ENCODE measurements around the gene FAM89A. TPM values are rescaled to one million over a fixed set of nuclear protein-coding genes. Genes with fewer than 3 reads are reported as not detected.
"Not testable (repeated sequence)": the region's sequence is repeated elsewhere in the genome, so short reads cannot be mapped to it uniquely, and the experiment has no call there.

Gene FAM89A
- total RNA-seq, 2 donors from 2014 or later = 14.3 to 35.3 TPM

- Histone ChIP-seq H3K4me3 (no peak overlapping the region), H3K27ac (no peak overlapping the region), H3K4me1 (peaks cover 34% of the 10 kb centered on the region), H3K36me3 (replicated peaks in 1 of 2; ENCODE audit: insufficient read depth in 1 of 2, low read depth in 2 of 2) (no peaks in the 10 kb centered on the region), H3K9me3 (no peaks in the 10 kb centered on the region), H3K27me3 (no peaks in the 10 kb centered on the region)
- 86% methylated on average over 1 of the region's 1 CpG for WGBS, 2 donors
- ATAC-seq (no peak), DNase-seq (no peak)
- TF ChIP-seq CTCF (IDR thresholded peaks at IDR 0.05) (no peak), POLR2A (IDR thresholded peaks at IDR 0.05) (no peak)
- intact Hi-C loops (cut with DNase I) = no loop called here
These were observed 4.3 kb downstream of the FAM89A start for GRCh38 chr1:231035799-231036198.

GRCh38 chr1:231032963-231033362 lies 7.1 kb downstream of the FAM89A start:
- ATAC-seq = no peak

GRCh38 chr1:231029841-231030240 lies 10.2 kb downstream of the FAM89A start:
- Histone ChIP-seq H3K9me3 (no peaks in the 10 kb centered on the region), H3K27ac (no peak overlapping the region), H3K4me1 (peaks cover 4% of the 10 kb centered on the region), H3K27me3 (no peaks in the 10 kb centered on the region), H3K4me3 (no peak overlapping the region), H3K36me3 (replicated peaks in 1 of 2; ENCODE audit: insufficient read depth in 1 of 2, low read depth in 2 of 2) (no peaks in the 10 kb centered on the region)
- intact Hi-C loops (cut with DNase I) = no loop called here
- WGBS, 2 donors = 85 to 93% methylated on average over 5 to 6 of the region's 6 CpGs
- TF ChIP-seq POLR2A (IDR thresholded peaks at IDR 0.05) = no peak
- no peak for TF ChIP-seq CTCF (IDR thresholded peaks at IDR 0.05)
- no peak for DNase-seq
- no peak for ATAC-seq

More at GRCh38 chr1:231032963-231033362, 7.1 kb downstream of the FAM89A start:
- no peaks in the 10 kb centered on the region for H3K9me3 ChIP-seq
- no peak for DNase-seq
- H3K4me3 ChIP-seq = no peak overlapping the region
- H3K27me3 ChIP-seq = no peaks in the 10 kb centered on the region
- intact Hi-C loops (cut with DNase I) = no loop called here
- H3K27ac ChIP-seq = no peak overlapping the region
- peaks cover 14% of the 10 kb centered on the region for H3K4me1 ChIP-seq
- TF ChIP-seq POLR2A (IDR thresholded peaks at IDR 0.05) (no peak), CTCF (IDR thresholded peaks at IDR 0.05) (no peak)
- no peaks in the 10 kb centered on the region for H3K36me3 ChIP-seq (replicated peaks in 1 of 2; ENCODE audit: insufficient read depth in 1 of 2, low read depth in 2 of 2)
- WGBS, 2 donors = 43 to 60% methylated on average over 7 of the region's 7 CpGs

GRCh38 chr1:231029247-231029646 lies 10.8 kb downstream of the FAM89A start:
- H3K9me3 ChIP-seq; DNase-seq; H3K4me1 ChIP-seq; ATAC-seq; H3K27me3 ChIP-seq; H3K4me3 ChIP-seq; H3K36me3 ChIP-seq (replicated peaks in 1 of 2; ENCODE audit: insufficient read depth in 1 of 2, low read depth in 2 of 2); intact Hi-C loops (cut with DNase I); H3K27ac ChIP-seq: not testable (repeated sequence)
- WGBS, 2 donors = 83 to 88% methylated on average over 4 of the region's 4 CpGs

GRCh38 chr1:231028682-231029081 lies 11.4 kb downstream of the FAM89A start:
- WGBS, 2 donors = 69 to 92% methylated on average over 7 of the region's 7 CpGs
- intact Hi-C loops (cut with DNase I) = no loop called here
- no peaks in the 10 kb centered on the region for H3K36me3 ChIP-seq (replicated peaks in 1 of 2; ENCODE audit: insufficient read depth in 1 of 2, low read depth in 2 of 2)
- no peak overlapping the region for H3K4me3 ChIP-seq
- H3K27me3 ChIP-seq = no peaks in the 10 kb centered on the region
- H3K9me3 ChIP-seq = no peaks in the 10 kb centered on the region
- ATAC-seq = no peak
- TF ChIP-seq CTCF (IDR thresholded peaks at IDR 0.05) (no peak), POLR2A (IDR thresholded peaks at IDR 0.05) (no peak)
- H3K27ac ChIP-seq = no peak overlapping the region
- H3K4me1 ChIP-seq = peaks cover 4% of the 10 kb centered on the region
- no peak for DNase-seq
